Mesenteric fat pad (tissue), 1 donor: ENCODE results near the gene GATD1. TPM values are rescaled to one million over a fixed set of nuclear protein-coding genes. Genes with fewer than 3 reads are reported as not detected.

Experiments
- DNase-seq: peaks from one replicate; pipeline ENCODE4 v3.0.0-alpha.2; 2020; ENCODE audit warnings: low spot score
- total RNA-seq: library from RNA; stranded (reverse); fragmentation: NEBNext Ultra II Directional; extraction: Animal tissue kit (Norgen Biotek cat#: 25700); gene quantifications from one replicate; pipeline ENCODE4 v1.2.1, GENCODE V29; 2021
- donor health status: DM: yes; HTN: yes; CAD: no.

GATD1 gene
- total RNA-seq, 1 donor from 2014 or later = 54.1 TPM

DNA sequence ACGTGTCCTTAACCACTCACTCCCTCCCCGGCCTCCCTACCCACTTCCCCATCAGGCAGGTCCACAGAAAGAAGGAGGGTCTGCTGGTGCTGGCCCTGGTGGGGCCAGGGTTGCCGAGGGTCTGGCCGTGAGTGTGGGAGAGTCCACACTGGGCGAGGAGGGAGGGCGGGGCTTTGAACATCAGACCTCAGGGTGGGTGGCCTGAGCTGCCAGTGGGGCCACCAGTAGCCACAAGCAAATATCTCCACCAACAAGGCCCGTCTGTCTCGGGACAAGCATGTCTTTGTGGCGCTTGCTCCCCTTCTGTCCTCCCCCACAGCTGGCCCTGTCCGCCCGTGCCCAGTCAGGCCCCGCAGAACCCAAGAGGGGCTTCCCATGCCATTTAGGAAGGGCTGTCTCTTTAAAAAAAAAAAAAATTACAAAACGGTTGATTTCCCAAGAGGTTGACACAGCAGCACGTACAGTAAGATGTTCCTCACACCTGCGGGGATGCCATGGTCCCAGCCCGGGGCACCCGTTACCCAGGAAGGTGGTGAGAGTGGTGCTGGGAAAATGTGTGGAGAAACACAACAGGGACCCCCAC lies 47.7 kb downstream of the GATD1 start:
- no peak for DNase-seq

DNA sequence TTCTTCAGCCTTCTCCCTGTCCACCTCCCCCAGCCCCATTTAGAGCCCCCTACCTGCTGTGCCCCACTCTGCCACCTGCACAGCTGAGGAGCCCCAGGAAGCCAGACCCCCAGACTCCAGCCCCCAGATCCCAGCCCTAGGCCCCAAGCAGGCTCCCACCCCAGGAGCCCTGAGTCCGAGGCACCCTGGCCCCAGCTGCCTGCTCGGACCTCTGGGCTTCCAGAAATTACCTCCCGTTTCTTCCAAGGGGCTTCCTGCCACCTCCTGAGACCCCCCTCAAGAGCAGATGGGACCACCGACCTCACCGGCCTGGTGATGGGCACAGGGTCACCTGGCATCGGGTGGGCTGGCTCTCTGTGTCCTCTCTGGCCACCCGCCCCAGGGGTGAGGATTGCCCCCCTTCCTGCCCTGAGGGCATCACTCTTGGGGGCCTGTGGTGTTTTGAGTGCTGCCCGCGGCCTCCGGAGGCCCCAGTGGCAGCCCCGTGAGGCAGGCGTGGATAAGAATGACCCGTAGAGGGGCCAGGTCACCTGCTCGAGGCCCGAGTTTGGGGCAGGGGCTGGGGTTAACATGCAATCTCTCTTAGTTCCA lies 48.3 kb downstream of the GATD1 start:
- no peak for DNase-seq

DNA sequence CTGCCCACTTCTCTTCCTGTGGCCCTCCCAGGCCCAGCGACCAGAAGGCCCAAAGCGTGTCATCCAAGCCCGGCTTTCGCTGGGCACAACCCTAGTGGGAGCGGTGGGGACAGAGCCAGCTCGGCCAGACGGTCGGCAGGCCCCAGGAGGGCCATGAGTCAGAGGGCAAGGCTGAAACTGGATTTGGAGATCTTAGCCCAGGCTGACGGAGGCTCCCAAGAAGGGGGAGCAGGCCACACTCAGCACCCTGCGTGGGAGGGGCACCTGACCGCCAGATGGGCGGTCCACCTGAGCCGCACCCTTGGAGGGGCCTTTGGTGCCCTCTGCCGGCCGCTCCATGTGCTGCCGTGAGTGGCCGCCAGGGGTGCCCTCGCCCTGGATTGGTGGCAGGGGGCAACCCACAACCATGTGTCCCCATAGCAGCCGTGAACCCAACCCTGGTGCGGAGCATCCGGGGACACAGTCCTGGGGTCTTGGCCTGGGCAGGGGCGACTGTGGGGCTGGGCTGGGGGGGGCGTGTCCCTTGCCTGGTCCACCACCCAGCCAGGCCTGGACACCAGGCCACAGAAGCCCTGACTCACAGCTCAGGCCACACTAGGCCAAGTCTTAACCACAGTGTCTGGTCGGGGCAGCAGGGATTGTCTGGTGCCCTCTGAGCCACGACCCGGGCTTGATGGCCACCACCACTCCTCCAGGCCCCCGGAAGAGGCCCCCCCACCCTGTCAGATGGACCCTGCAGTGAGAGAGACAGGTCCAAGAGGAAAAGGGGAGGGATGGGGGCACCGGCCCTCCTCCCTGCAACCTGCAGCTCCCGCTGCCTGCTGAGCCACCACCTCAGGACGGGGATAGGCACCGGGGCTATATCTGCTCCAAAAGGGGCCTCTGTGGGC lies 49.2 kb downstream of the GATD1 start:
- peak; percentile 93 for DNase-seq

DNA sequence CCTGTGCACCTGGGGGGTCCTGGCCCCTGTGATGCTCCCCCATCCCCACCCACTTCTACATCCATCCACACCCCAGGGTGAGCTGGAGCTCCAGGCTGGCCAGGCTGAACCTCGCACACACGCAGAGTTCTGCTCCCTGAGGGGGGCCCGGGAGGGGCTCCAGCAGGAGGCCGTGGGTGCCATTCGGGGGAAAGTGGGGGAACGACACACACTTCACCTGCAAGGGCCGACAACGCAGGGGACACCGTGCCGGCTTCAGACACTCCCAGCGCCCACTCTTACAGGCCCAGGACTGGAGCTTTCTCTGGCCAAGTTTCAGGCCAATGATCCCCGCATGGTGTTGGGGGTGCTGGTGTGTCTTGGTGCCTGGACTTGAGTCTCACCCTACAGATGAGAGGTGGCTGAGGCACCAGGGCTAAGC lies 50.0 kb downstream of the GATD1 start:
- DNase-seq = no peak

DNA sequence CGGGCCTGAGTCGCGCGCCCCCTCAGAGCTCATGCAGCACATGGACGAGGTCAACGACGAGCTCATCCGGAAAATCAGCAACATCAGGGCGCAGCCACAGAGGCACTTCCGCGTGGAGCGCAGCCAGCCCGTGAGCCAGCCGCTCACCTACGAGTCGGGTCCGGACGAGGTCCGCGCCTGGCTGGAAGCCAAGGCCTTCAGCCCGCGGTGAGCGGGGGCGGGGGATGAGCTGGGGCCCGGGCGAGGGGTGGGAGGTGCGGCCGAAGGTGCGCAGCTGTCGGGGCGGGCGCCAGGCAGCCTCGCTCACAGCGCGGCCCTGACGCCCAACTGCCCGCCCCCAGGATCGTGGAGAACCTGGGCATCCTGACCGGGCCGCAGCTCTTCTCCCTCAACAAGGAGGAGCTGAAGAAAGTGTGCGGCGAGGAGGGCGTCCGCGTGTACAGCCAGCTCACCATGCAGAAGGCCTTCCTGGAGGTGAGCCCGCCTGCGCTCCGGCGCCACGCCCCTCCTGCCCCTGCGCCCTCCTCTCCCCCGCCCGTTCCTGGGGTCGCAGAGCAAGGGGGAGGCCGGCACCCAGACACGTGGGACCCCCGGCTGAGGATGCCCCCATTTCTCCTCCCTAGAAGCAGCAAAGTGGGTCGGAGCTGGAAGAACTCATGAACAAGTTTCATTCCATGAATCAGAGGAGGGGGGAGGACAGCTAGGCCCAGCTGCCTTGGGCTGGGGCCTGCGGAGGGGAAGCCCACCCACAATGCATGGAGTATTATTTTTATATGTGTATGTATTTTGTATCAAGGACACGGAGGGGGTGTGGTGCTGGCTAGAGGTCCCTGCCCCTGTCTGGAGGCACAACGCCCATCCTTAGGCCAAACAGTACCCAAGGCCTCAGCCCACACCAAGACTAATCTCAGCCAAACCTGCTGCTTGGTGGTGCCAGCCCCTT lies 50.7 kb downstream of the GATD1 start:
- no peak for DNase-seq

DNA sequence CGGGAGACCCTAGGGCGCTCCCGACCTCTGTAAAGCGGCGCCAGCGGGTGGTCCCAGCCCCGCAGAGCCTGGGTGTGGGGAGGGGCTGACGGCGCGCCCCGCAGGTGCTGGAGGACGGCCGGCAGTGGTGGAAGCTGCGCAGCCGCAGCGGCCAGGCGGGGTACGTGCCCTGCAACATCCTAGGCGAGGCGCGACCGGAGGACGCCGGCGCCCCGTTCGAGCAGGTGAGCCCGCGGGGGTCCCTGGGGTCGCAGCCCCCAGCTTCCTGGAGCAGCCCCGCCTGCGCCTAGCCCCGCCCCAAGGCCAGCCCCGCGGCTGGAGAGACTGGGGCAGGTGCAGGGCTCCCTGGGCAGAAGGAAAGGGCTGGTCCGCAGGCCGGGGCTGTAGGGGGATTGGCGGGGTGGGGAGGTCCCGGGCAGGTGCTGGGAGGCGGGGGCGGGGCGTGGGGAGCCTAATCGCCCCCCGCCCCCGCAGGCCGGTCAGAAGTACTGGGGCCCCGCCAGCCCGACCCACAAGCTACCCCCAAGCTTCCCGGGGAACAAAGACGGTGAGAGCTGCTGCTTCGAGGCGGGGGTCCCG lies 51.6 kb downstream of the GATD1 start:
- no peak for DNase-seq

DNA sequence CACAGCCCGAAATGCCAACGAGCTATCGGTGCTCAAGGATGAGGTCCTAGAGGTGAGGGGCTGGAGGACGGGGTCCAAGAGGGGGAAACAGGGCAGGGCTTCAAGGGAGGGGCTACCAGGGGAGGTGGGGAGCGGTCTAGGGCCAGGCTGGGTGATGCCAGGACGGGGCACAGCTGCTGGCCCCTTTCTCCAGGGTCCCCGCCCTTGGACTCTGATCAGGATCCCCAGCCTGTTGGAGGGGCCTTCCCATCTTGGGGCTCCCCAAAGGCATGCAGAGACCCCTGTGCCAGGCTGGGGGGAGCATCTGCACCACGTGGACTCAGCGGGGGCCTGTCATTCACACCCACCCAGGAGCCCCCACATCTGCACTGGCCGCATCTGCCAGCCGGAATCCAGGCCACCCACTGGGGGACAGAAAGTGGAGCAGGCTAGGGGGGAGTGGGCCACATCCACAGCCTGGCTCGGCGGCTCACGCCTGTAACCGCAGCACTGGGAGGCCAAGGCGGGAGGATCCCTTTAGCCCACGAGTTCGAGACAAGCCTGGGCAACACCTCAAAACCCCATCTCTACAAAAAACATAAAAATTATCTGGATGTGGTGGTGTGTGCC lies 52.4 kb downstream of the GATD1 start:
- no peak for DNase-seq

DNA sequence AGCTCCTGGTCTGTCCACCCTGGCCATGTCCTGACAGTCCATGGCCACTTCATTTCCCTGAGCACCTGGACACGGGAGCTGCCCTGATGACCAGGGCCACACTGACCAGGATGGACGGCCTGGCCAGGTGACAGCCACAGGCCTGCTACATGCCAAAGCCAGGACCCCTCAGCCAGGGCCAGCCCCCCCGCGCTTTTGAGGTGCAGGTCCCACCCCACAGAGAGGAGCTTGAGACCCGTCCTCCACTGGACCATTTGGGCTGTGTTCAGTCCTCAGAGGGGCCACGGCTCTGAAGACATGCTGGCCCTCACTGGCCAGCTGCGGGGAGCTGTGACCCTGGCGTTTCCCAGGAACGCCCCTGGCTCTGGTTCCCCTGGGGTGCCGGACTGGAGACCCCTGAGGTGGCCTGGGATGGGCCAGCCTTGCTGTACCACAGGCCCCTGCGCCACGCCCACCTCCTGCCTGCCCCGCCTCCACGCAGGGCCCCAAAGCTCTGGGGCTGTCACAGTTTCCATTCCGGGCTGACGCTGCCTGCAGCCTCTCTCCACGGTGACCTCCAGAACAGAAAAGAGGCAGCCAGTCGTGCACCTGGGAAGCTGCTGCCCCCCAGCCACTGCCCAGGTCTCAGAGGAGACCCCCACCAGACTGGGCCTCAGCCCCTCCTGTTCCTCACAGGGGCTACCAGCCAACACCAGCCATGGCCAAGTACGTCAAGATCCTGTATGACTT lies 53.1 kb downstream of the GATD1 start:
- DNase-seq = no peak

DNA sequence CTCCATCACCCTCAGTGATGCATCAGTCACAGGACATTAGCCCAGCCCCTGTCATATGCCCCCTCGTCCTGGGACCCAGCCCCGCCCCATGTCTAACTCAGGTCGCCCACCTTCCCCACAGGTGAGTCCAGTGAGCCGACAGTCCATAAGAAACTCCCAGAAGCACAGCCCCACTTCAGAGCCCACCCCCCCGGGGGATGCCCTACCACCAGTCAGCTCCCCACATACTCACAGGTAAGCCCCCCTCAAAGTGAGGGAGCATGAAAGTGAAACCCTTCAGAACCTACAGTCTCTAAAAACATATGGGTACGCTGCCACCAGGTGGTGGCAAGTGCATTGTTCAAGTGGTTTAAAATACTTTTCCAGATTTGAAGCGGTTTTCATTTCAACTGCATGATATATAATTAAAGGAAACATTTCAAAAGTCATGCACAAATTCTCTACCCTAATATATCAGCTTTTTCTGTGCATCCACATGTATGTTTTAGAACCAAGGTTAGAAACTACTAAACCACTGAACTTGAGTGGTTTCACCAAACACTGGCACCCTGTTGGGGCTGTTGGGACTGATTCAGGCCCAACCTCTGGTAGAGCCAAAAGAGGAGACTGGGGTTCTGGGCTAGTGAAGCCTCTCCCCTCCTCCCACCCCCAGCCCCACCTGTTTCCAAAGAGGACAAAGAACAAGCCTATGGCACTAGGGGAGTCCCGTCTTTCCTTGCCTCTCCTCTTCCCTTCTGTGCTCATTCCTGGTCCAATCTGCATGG lies 54.0 kb downstream of the GATD1 start:
- DNase-seq = no peak

DNA sequence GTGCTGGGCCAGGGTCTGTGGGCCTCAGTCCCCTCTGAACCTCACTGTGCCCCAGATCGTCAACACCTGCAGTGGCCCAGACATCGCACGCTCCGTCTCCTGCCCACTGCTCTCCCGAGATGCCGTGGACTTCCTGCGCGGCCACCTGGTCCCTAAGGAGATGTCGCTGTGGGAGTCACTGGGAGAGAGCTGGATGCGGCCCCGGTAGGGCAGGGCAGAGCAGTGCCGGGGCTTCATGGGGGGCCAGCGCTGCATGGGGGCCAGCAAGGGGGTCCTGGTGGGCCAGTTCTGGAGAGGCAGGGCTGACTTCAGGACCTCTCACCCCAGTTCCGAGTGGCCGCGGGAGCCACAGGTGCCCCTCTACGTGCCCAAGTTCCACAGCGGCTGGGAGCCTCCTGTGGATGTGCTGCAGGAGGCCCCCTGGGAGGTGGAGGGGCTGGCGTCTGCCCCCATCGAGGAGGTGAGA lies 54.9 kb downstream of the GATD1 start:
- no peak for DNase-seq

DNA sequence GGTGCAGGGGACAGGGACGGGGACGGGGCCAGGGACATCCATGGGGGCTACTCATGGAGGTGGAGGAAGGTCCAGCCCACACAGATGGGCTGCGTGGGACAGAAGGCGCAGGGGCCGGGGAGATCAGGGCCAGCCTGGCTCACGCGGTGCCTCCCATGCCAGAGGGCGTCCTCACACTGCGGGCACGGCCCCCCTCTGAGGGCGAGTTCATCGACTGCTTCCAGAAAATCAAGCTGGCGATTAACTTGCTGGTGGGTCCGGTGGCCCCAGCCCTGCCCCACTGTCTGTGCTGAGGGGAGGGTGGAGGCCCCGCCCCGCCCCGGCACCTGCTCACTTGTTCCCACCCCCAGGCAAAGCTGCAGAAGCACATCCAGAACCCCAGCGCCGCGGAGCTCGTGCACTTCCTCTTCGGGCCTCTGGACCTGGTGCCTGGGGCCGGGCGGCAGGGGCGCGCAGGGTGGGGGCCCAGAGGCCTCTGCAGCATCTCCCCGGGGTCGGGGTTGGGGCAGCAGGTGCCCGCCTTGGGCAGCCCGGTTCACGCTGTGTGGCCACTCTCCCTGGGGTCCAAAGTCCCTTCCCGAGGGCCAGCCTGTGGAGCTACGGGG lies 55.4 kb downstream of the GATD1 start:
- no peak for DNase-seq

DNA sequence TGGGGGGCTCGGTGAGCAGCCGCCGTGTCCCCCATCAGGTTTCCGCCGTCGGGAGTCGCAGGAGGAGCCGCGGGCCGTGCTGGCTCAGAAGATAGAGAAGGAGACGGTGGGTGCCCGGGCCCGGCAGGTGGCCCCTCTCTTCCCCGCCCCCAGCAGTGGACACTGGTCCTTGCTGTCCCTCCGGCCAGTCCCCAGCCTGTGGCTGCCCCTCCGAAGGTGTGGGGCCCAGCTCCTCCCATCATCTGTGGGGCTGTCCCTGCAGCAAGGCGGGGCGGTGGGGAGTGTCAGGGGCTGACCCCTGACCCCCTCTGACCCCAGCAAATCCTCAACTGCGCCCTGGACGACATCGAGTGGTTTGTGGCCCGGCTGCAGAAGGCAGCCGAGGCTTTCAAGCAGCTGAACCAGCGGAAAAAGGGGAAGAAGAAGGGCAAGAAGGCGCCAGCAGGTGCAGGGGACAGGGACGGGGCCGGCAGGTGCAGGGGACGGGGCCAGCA lies 56.0 kb downstream of the GATD1 start:
- no peak for DNase-seq

DNA sequence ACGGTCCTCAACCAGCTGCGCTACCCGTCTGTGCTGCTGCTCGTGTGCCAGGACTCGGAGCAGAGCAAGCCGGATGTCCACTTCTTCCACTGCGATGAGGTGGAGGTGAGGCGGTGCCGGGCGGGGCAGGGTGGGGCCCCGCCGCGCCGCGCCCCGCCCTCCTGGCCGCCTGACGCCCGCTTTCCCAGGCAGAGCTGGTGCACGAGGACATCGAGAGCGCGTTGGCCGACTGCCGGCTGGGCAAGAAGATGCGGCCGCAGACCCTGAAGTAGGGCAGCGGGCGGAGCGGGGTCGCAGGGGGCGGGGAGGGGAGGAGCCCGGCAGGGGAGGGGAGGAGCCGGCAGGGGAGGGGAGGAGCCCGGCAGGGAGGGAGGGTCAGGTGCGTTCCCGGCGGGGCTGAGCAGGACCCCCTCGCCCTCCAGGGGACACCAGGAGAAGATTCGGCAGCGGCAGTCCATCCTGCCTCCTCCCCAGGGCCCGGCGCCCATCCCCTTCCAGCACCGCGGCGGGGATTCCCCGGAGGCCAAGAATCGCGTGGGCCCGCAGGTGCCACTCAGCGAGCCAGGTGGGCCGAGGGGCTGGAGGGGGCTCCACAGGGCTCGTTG lies 56.5 kb downstream of the GATD1 start:
- DNase-seq = no peak

DNA sequence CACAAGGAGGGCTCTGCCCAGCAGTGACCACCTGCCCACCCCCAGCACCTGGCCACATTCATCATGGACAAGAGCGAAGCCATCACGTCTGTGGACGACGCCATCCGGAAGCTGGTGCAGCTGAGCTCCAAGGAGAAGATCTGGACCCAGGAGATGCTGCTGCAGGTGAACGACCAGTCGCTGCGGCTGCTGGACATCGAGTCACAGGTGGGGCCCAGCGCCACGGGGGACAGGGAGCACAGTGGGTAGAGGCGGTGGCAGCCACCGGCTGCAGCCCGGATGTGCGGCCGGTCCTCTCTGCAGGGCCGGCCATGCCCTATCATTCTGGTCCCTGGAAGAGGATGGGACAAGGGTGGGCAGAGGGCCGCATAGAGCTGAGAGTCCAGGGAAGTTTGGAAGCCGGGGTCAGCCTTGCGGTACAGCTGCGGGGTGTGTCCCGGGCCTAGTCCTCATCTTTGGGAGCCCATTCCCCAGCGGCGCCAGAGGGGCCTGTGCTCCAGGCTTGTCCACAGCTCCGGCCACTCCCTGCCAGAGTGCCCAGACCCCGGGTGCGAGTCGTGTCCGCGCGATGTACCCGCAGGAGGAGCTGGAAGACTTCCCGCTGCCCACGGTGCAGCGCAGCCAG lies 57.2 kb downstream of the GATD1 start:
- no peak for DNase-seq

DNA sequence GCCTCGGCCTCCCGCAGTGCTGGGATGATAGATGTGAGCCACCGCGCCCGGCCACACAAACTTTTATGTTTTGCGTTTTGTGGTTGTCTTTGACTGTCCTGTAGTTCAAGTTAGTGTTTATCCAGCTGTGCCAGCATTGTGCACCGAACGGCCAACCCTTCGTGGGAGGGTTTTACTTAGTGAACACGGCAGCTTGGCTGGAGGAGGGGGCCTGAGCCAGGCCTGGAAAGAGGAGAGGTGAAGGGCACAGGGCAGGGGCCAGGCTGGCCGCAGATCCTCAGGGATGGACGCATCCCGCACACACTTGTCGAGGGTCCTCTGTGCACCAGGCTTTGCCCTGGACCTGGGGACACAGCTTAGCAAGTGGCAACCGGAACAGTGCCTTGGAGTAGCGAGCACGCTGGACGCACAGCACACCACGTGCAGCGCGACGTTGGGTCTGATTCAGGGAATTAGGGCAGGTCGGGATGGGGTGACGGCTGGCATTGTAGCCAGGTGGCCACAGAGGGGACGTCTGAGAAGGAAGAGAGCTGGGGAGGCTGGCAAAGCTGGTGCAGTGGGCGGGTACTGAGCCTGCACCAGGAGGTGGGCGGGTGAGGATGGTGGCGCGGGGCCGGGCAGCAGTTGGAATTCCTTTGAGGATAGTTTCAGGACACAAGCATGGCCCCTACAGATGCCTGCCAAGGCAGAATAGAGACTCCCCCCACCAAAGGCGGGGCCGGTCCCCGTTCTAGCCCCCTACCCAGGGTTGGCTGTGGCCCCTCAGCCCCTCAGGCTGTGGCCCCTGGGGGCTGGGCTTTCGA lies 57.9 kb downstream of the GATD1 start:
- no peak for DNase-seq
